NCI-H2107 treated with DMSO at 0.1 percent for 48 hours (cell line): ENCODE data around the gene FGF16.
A peak's percentile ranks its signal among the peaks of the same experiment; 100 is the strongest.
"Not testable (repeated sequence)": the region's sequence is repeated elsewhere in the genome, so short reads cannot be mapped to it uniquely, and the experiment has no call there.

Source experiments
- DNase-seq: peaks from one replicate; lab custom pipeline; 2025; ENCODE audit not compliant: unreplicated experiment; lab: John Stamatoyannopoulos, UW

FGF16 gene

GRCh38 chrX:77446908-77447652, at the start of gene FGF16:
Gene FGF16 (plus strand): TSS chrX:77447389. CDS start chrX:77447675, 286 bp downstream.
- DNase-seq, result no peak

GRCh38 chrX:77398330-77398954, 48.7 kb upstream of the FGF16 start:
- no peak for DNase-seq

- DNase-seq, result no peak
Measured at GRCh38 chrX:77404419-77404818, 42.8 kb upstream of the FGF16 start.

GRCh38 chrX:77407821-77408220, 39.4 kb upstream of the FGF16 start:
- DNase-seq, result not testable (repeated sequence)

- no peak for DNase-seq
Measured at GRCh38 chrX:77412631-77413030, 34.6 kb upstream of the FGF16 start.

- DNase-seq, result no peak
Measured at GRCh38 chrX:77415161-77415560, 32.0 kb upstream of the FGF16 start.

GRCh38 chrX:77415882-77416281, 31.3 kb upstream of the FGF16 start:
- DNase-seq, result no peak

- DNase-seq, result no peak
Measured at GRCh38 chrX:77422891-77423648, 24.1 kb upstream of the FGF16 start.

- no peak for DNase-seq
Measured at GRCh38 chrX:77426811-77427210, 20.4 kb upstream of the FGF16 start.

- no peak for DNase-seq
Measured at GRCh38 chrX:77427611-77428010, 19.6 kb upstream of the FGF16 start.

- no peak for DNase-seq
Measured at GRCh38 chrX:77428551-77428950, 18.6 kb upstream of the FGF16 start.

GRCh38 chrX:77431227-77431626, 16.0 kb upstream of the FGF16 start:
- DNase-seq, result peak; percentile 4

GRCh38 chrX:77433001-77433400, 14.2 kb upstream of the FGF16 start:
- DNase-seq, result no peak

GRCh38 chrX:77434962-77435361, 12.2 kb upstream of the FGF16 start:
- no peak for DNase-seq

- DNase-seq, result no peak
Measured at GRCh38 chrX:77436271-77436670, 10.9 kb upstream of the FGF16 start.

GRCh38 chrX:77436682-77437081, 10.5 kb upstream of the FGF16 start:
- DNase-seq, result no peak

GRCh38 chrX:77440330-77440729, 6.9 kb upstream of the FGF16 start:
- DNase-seq, result no peak

- DNase-seq, result no peak
Measured at GRCh38 chrX:77441033-77441432, 6.2 kb upstream of the FGF16 start.

- no peak for DNase-seq
Measured at GRCh38 chrX:77441479-77441878, 5.7 kb upstream of the FGF16 start.

GRCh38 chrX:77442728-77443127, 4.5 kb upstream of the FGF16 start:
- no peak for DNase-seq

GRCh38 chrX:77444075-77444474, 3.1 kb upstream of the FGF16 start:
- DNase-seq, result no peak

GRCh38 chrX:77444545-77444944, 2.6 kb upstream of the FGF16 start:
- no peak for DNase-seq
